SW480 (cell line): Measurements from ENCODE around the gene TANK.
"Not testable (repeated sequence)": the region's sequence is repeated elsewhere in the genome, so short reads cannot be mapped to it uniquely, and the experiment has no call there.

Source experiments
- DNase-seq: peaks from one replicate; pipeline ENCODE4 v3.0.0-alpha.2; 2016; ENCODE audit warnings: low spot score

Gene TANK

GRCh38 chr2:161166538-161167409 is 6.5 kb downstream of the TANK start:
- DNase-seq = no peak

GRCh38 chr2:161169335-161169734 is 9.1 kb downstream of the TANK start:
- DNase-seq = no peak

- DNase-seq = no peak
Measured at GRCh38 chr2:161170377-161170776, 10.1 kb downstream of the TANK start.

GRCh38 chr2:161170958-161171932 is 11.0 kb downstream of the TANK start:
- no peak for DNase-seq

GRCh38 chr2:161172901-161173540 is 12.8 kb downstream of the TANK start:
- DNase-seq = no peak

GRCh38 chr2:161173541-161174194 is 13.4 kb downstream of the TANK start:
- no peak for DNase-seq

GRCh38 chr2:161177969-161178368 is 17.7 kb downstream of the TANK start:
- no peak for DNase-seq

- DNase-seq = no peak
Measured at GRCh38 chr2:161178756-161179155, 18.5 kb downstream of the TANK start.

GRCh38 chr2:161190050-161190449 is 29.8 kb downstream of the TANK start:
- no peak for DNase-seq

GRCh38 chr2:161195602-161196001 is 35.4 kb downstream of the TANK start:
- not testable (repeated sequence) for DNase-seq

GRCh38 chr2:161199912-161200701 is 39.9 kb downstream of the TANK start:
- DNase-seq = no peak

- no peak for DNase-seq
Measured at GRCh38 chr2:161204846-161205245, 44.6 kb downstream of the TANK start.

GRCh38 chr2:161206471-161207032 is 46.3 kb downstream of the TANK start:
- no peak for DNase-seq

GRCh38 chr2:161207941-161208340 is 47.7 kb downstream of the TANK start:
- no peak for DNase-seq

- peak; percentile 1 for DNase-seq
Measured at GRCh38 chr2:161208527-161209139, 48.4 kb downstream of the TANK start.

- no peak for DNase-seq
Measured at GRCh38 chr2:161209902-161210301, 49.7 kb downstream of the TANK start.

GRCh38 chr2:161217597-161218185 is 57.5 kb downstream of the TANK start:
- DNase-seq = no peak

GRCh38 chr2:161219211-161219610 is 59.0 kb downstream of the TANK start:
- DNase-seq = no peak

GRCh38 chr2:161223139-161223732 is 63.0 kb downstream of the TANK start:
- peak; percentile 24 for DNase-seq
